Right lobe of liver (tissue), 6 donors: Measurements from ENCODE around the gene SELE. TPM values are rescaled to one million over a fixed set of nuclear protein-coding genes. Genes with fewer than 3 reads are reported as not detected.

ENCODE experiments used
- ATAC-seq, 4 donors: fragments of 200-7000 bp; cut with Tn5 transposase; one replicate each; pipeline ENCODE4 v1.9.1; 2020; ENCODE audit warnings: mild to moderate bottlenecking in 4 of 4, moderate library complexity in 4 of 4
- DNase-seq, 3 donors: peaks; one replicate each; pipeline ENCODE4 v3.0.0-alpha.2; 2020
- H3K27ac ChIP-seq, 3 donors: fragments of 200-600 bp; one replicate each; pipeline ENCODE4 v1.8.0; 2022
- H3K27me3 ChIP-seq, 2 donors: fragments of 200-600 bp; one replicate each; pipeline ENCODE4 v1.8.0; 2022
- H3K36me3 ChIP-seq, 4 donors: fragments of 200-600 bp; sonication (generic) in 1 of 4; one replicate each; pipeline versions ENCODE4 v1.5.1 to v1.8.0; 2017 to 2022; ENCODE audit warnings: control low read depth in 1 of 4
- H3K4me1 ChIP-seq, 4 donors: fragments of 200-600 bp; sonication (generic) in 1 of 4; one replicate each; pipeline versions ENCODE4 v1.5.1 to v1.8.0; 2017 to 2022; ENCODE audit warnings: control low read depth in 1 of 4
- H3K4me3 ChIP-seq, 3 donors: fragments of 200-600 bp; one replicate each; pipeline ENCODE4 v1.8.0; 2022
- H3K9me3 ChIP-seq, 4 donors: fragments of 200-600 bp; sonication (generic) in 1 of 4; one replicate each; pipeline versions ENCODE4 v1.5.1 to v1.8.0; 2017 to 2022; ENCODE audit warnings: control low read depth in 1 of 4
- POLR2A ChIP-seq: fragments of 450-650 bp; IDR thresholded peaks from one replicate; pipeline ENCODE4 v1.6.1; 2017; ENCODE audit warnings: antibody characterized with exemption, mild to moderate bottlenecking
- WGBS: methylation state at CpG from one replicate; pipeline ENCODE4 v1.1.6; 2018; ENCODE audit warnings: low coverage, low lambda C conversion rate; ENCODE audit not compliant: insufficient coverage; ENCODE audit errors: missing lambda C conversion rate; 5-methylcytosine and 5-hydroxymethylcytosine counted together
- intact Hi-C, 2 donors: fragments of 100-400 bp; cut with DNase I; formaldehyde crosslinking; loops; one replicate each; pipeline versions ENCODE4 v1.11.2 to v1.14.1; 2022
- total RNA-seq, 6 experiments: library from RNA; depleted of rRNA in 2 of 6; stranded (reverse); fragments of >200 nt in 2 of 6; fragmentation: NEBNext Ultra II Directional in 3 of 6; extraction: Animal tissue kit (Norgen Biotek cat#: 25700) in 3 of 6; gene quantifications; one replicate each; pipeline versions ENCODE4 v1.1.0 to v1.2.4, GENCODE V29; 2016 to 2023
- TF ChIP-seq, protein P1 (sequence below), 4 donors: fragments of 200-600 bp in 3 of 4; fragments of 450-650 bp in 1 of 4; IDR thresholded peaks; one replicate each; pipeline versions ENCODE4 v1.5.1 to v1.8.0; 2016 to 2022; ENCODE audit warnings: antibody characterized with exemption in 4 of 4, mild to moderate bottlenecking in 2 of 4
- donor health status: DM: no; HTN: yes; CAD: no.
- donor health status: DM: no; HTN: no; CAD: no.
- donor health status: DM: no; HTN: no; CAD: no.
- donor health status: DM: no; HTN: yes; CAD: no.
- donor health status: DM: no; HTN: yes; CAD: no.

Gene SELE
- total RNA-seq, 6 experiments from 2014 or later = 0.18 to 3.1 (median 0.94) TPM

DNA sequence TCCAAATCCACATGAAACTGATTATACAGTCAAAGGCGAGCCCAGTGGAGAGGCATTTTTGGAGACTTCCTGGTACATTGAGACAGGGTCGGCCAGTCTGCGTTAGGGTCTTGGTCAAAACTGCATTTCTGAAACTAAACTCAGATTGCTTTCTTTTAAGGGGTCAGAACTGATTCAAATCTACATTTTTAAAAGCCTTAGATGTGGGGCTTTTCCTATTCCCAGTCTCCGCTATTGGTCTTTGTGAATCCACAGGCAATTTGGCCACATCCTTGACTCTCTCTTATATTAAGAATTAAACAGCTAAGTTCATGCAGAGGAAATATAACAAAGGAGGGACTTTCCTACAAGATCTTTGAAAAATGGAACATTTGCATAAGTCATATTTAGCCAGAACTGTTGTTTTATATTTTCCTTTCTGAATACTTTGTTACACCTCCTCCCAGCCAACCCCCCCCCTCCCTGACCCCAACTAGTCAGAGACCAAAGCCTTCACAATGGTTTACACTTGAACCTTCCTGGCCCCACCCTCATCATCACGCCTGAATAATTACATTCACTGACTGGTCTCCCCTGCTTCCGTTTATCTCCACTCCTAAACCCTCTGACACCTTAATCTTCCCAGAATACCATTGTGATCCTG, 53.4 kb downstream of the SELE start:
- no peak for DNase-seq
- H3K27ac ChIP-seq = no peak overlapping the region
- intact Hi-C loops = no loop called here

DNA sequence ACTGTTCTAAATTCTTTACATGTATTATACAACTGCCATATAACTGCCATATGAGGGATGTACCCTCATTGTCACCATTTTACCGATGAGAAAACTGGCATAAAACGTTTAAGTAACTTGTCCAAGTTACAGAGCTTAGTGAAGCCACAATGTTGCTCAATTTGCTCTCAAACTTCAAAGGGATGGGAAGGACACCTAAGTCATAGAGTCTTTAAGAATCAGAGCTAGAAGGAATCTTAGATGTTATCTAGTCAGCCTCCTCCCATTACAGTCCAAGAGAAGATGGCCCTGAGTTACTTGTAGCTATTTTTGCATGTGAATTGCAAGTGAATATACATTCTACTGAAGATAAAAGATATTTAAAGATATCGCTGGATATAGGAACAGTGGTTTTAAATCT, 54.2 kb downstream of the SELE start:
- Histone ChIP-seq H3K36me3 (no peaks in the 10 kb centered on the region), H3K9me3 (no peaks in the 10 kb centered on the region), H3K27ac (no peak overlapping the region), H3K27me3 (no peaks in the 10 kb centered on the region), H3K4me1 (no peaks in the 10 kb centered on the region), H3K4me3 (no peak overlapping the region)
- DNase-seq (no peak), ATAC-seq (no peak)
- intact Hi-C loops = no loop called here
- TF ChIP-seq, protein P1, sequence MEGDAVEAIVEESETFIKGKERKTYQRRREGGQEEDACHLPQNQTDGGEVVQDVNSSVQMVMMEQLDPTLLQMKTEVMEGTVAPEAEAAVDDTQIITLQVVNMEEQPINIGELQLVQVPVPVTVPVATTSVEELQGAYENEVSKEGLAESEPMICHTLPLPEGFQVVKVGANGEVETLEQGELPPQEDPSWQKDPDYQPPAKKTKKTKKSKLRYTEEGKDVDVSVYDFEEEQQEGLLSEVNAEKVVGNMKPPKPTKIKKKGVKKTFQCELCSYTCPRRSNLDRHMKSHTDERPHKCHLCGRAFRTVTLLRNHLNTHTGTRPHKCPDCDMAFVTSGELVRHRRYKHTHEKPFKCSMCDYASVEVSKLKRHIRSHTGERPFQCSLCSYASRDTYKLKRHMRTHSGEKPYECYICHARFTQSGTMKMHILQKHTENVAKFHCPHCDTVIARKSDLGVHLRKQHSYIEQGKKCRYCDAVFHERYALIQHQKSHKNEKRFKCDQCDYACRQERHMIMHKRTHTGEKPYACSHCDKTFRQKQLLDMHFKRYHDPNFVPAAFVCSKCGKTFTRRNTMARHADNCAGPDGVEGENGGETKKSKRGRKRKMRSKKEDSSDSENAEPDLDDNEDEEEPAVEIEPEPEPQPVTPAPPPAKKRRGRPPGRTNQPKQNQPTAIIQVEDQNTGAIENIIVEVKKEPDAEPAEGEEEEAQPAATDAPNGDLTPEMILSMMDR (IDR thresholded peaks at IDR 0.05) = no peak
- TF ChIP-seq POLR2A = no peak
- WGBS = 54% methylated on average over 3 of the region's 3 CpGs

More for the DNA sequence above, 53.4 kb downstream of the SELE start:
- no peak for ATAC-seq
- Histone ChIP-seq H3K4me3 (no peak overlapping the region), H3K36me3 (no peaks in the 10 kb centered on the region), H3K27me3 (no peaks in the 10 kb centered on the region), H3K9me3 (no peaks in the 10 kb centered on the region), H3K4me1 (no peaks in the 10 kb centered on the region)
- 63% methylated on average over 6 of the region's 6 CpGs for WGBS
- TF ChIP-seq, protein P1 (IDR thresholded peaks at IDR 0.05) = no peak
- TF ChIP-seq POLR2A = no peak

DNA sequence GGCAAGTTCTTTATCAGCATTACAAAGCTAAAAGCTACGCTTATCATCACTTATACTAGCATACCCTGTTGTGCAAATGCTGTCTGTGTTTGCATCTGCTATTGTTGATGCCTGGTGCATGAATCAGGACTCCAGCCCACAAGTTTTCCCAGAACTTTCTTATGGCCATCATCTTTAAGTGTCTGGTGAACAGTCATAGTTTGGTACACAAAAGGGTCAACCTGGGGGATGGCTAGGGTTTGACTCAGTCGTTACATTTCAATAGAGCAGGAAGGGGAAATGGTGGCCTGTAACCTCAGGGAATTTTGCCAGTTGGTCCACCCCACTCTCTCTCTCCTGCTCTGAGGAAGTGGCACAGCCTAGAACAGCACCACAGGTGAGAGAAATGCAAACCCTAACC, 57.9 kb downstream of the SELE start:
- intact Hi-C loops = no loop called here
- Histone ChIP-seq H3K4me1 (no peaks in the 10 kb centered on the region), H3K27ac (no peak overlapping the region), H3K27me3 (no peaks in the 10 kb centered on the region), H3K4me3 (no peak overlapping the region), H3K36me3 (no peaks in the 10 kb centered on the region), H3K9me3 (no peaks in the 10 kb centered on the region)
- DNase-seq (no peak), ATAC-seq (peak in 2 of 4 donors; percentile 11 to 44)
- TF ChIP-seq, protein P1 (IDR thresholded peaks at IDR 0.05) = no peak
- no peak for TF ChIP-seq POLR2A
- 11% methylated on average over 1 of the region's 2 CpGs for WGBS

Other genes starting within 250 kb of the SELE start
- 10 to 100 TPM in 1 of 6 experiments, 1 to 10 TPM in 5; 7.1 to 12.7 (median 8.1) TPM for gene SLC19A2, start 248.1 kb downstream of the SELE start, total RNA-seq
- gene F5, start 147.6 kb downstream of the SELE start, total RNA-seq = 100 to 1,000 TPM; 110 to 279 (median 175) TPM
- 1 to 10 TPM in 5 of 6 experiments, under 1 TPM in 1; 0.70 to 2.9 (median 2.5) TPM for gene SELP, start 104.0 kb downstream of the SELE start, total RNA-seq
- gene SELL, start 22.5 kb downstream of the SELE start, total RNA-seq = 1 to 10 TPM in 5 of 6 experiments, under 1 TPM in 1; 0.80 to 4.5 (median 2.2) TPM
- gene METTL18, start 60.8 kb upstream of the SELE start, total RNA-seq = 1 to 10 TPM; 2.2 to 4.4 (median 2.8) TPM
- 1 to 10 TPM; 6.2 to 9.3 (median 8.3) TPM for gene SCYL3, start 159.8 kb upstream of the SELE start, total RNA-seq